Gastrocnemius medialis (tissue), 4 donors: ENCODE results near the gene CASP4.

Source experiments
- CTCF ChIP-seq, 5 experiments: fragments of 450-650 bp in 3 of 5; fragments of 200-600 bp in 2 of 5; sonication (generic) in 2 of 5; IDR thresholded peaks in 4 of 5; conservative IDR thresholded peaks in 1 of 5; 1 replicate in 4 of 5; 2 replicates in 1 of 5; pipeline ENCODE4 v1.5.1; 2016 to 2019; ENCODE audit warnings: antibody characterized with exemption in 5 of 5, mild to moderate bottlenecking in 3 of 5, moderate library complexity in 3 of 5
- POLR2A ChIP-seq, 2 donors: fragments of 450-650 bp; IDR thresholded peaks; one replicate each; pipeline ENCODE4 v1.6.1; 2017; ENCODE audit warnings: antibody characterized with exemption in 2 of 2, mild to moderate bottlenecking in 2 of 2, moderate library complexity in 2 of 2

GRCh38 chr11:104995001-104995408 lies 26.6 kb upstream of the CASP4 start:
- no peak for TF ChIP-seq POLR2A (IDR thresholded peaks at IDR 0.05)
- TF ChIP-seq CTCF (IDR thresholded peaks at IDR 0.05 in 4 of 5, conservative IDR thresholded peaks at IDR 0.05 in 1 of 5), result no peak
